Renal pelvis (tissue), 12 donors: ENCODE measurements around the gene CTAGE8. TPM values are rescaled to one million over a fixed set of nuclear protein-coding genes. Genes with fewer than 3 reads are reported as not detected.
"Not testable (repeated sequence)": the region's sequence is repeated elsewhere in the genome, so short reads cannot be mapped to it uniquely, and the experiment has no call there.

ENCODE experiments used
- DNase-seq: peaks from one replicate; pipeline ENCODE4 v3.0.0-alpha.2; 2013
- long read RNA-seq, 16 experiments: transcript quantifications; one replicate each; lab custom pipeline, GENCODE V29; 2026
- polyA plus RNA-seq, 3 donors: library from polyadenylated mRNA; unstranded; fragments of 120-200 nt; gene quantifications; one replicate each; pipeline ENCODE4 v1.2.1, GENCODE V29; 2013; ENCODE audit not compliant: insufficient read length in 3 of 3

The CTAGE8 gene
- polyA plus RNA-seq, result 10 to 100 TPM in 1 of 3 donors, 1 to 10 TPM in 2; 5.3 to 16.3 (median 8.2) TPM
- long read RNA-seq, donor 1, partial matches to known transcripts, result 0 of 1 reads
- long read RNA-seq, donor 1, other reads (novel, unspliced or antisense), result 0 of 1 reads
- long read RNA-seq, donor 2, result 0 reads
- long read RNA-seq, donor 3, partial matches to known transcripts, result 0 of 1 reads
- long read RNA-seq, donor 3, other reads (novel, unspliced or antisense), result 0 of 1 reads
- long read RNA-seq, donor 4, partial matches to known transcripts, result 0 of 1 reads
- long read RNA-seq, donor 4, other reads (novel, unspliced or antisense), result 0 of 1 reads
- long read RNA-seq, donor 5, result 0 reads
- long read RNA-seq, donor 6, partial matches to known transcripts, result 0 of 3 reads
- long read RNA-seq, donor 6, other reads (novel, unspliced or antisense), result 0 of 3 reads
- long read RNA-seq, donor 7, partial matches to known transcripts, result 0 of 3 reads
- long read RNA-seq, donor 7, other reads (novel, unspliced or antisense), result 0 of 3 reads
- long read RNA-seq, donor 8, partial matches to known transcripts, result 0 of 1 reads
- long read RNA-seq, donor 8, other reads (novel, unspliced or antisense), result 0 of 1 reads
- long read RNA-seq, donor 9, transcript CTAGE8-201 (1 exons, 2,588 nt), result major isoform, 5 of 5 reads
- long read RNA-seq, donor 9, partial matches to known transcripts, result 0 of 5 reads
- long read RNA-seq, donor 9, other reads (novel, unspliced or antisense), result 0 of 5 reads
- long read RNA-seq, donor 10, transcript CTAGE8-201 (1 exons, 2,588 nt), result major isoform, 5 of 5 reads
- long read RNA-seq, donor 10, partial matches to known transcripts, result 0 of 5 reads
- long read RNA-seq, donor 10, other reads (novel, unspliced or antisense), result 0 of 5 reads
- long read RNA-seq, donor 11, result 0 reads
- long read RNA-seq, donor 12, partial matches to known transcripts, result 0 of 2 reads
- long read RNA-seq, donor 12, other reads (novel, unspliced or antisense), result 0 of 2 reads
- long read RNA-seq, donor 13, result 0 reads
- long read RNA-seq, donor 14, transcript CTAGE8-201 (1 exons, 2,588 nt), result major isoform, 5 of 5 reads
- long read RNA-seq, donor 14, partial matches to known transcripts, result 0 of 5 reads
- long read RNA-seq, donor 14, other reads (novel, unspliced or antisense), result 0 of 5 reads
- long read RNA-seq, donor 15, partial matches to known transcripts, result 0 of 2 reads
- long read RNA-seq, donor 15, other reads (novel, unspliced or antisense), result 0 of 2 reads
- long read RNA-seq, donor 16, partial matches to known transcripts, result 0 of 3 reads
- long read RNA-seq, donor 16, other reads (novel, unspliced or antisense), result 0 of 3 reads

GRCh38 chr7:144269188-144269587 is at the start of gene CTAGE8:
TSS of gene CTAGE8 (minus strand) at chr7:144269288. CDS start at chr7:144269250, 38 bp downstream.
- DNase-seq, result not testable (repeated sequence)

- DNase-seq, result not testable (repeated sequence)
Measured at GRCh38 chr7:144317537-144317936, 48.4 kb upstream of the CTAGE8 start.

- not testable (repeated sequence) for DNase-seq
Measured at GRCh38 chr7:144311872-144312469, 42.9 kb upstream of the CTAGE8 start, which contains the start of gene OR2A1. TSS of gene OR2A1 (plus strand) at chr7:144312419. CDS start at chr7:144318125, 5,706 bp downstream.

- DNase-seq, result not testable (repeated sequence)
Measured at GRCh38 chr7:144311218-144311617, 42.1 kb upstream of the CTAGE8 start.

GRCh38 chr7:144309702-144310101 is 40.6 kb upstream of the CTAGE8 start:
- not testable (repeated sequence) for DNase-seq

- DNase-seq, result not testable (repeated sequence)
Measured at GRCh38 chr7:144305156-144305555, 36.1 kb upstream of the CTAGE8 start.

- not testable (repeated sequence) for DNase-seq
Measured at GRCh38 chr7:144303607-144304006, 34.5 kb upstream of the CTAGE8 start.

GRCh38 chr7:144302578-144303303 is 33.7 kb upstream of the CTAGE8 start:
- DNase-seq, result not testable (repeated sequence)

- not testable (repeated sequence) for DNase-seq
Measured at GRCh38 chr7:144293794-144294499, 24.9 kb upstream of the CTAGE8 start.

GRCh38 chr7:144292384-144293161 is 23.5 kb upstream of the CTAGE8 start:
- not testable (repeated sequence) for DNase-seq

- DNase-seq, result not testable (repeated sequence)
Measured at GRCh38 chr7:144291607-144292006, 22.5 kb upstream of the CTAGE8 start.

GRCh38 chr7:144287171-144287784 is 18.2 kb upstream of the CTAGE8 start:
- not testable (repeated sequence) for DNase-seq

GRCh38 chr7:144283716-144284115 is 14.6 kb upstream of the CTAGE8 start:
- not testable (repeated sequence) for DNase-seq

- DNase-seq, result not testable (repeated sequence)
Measured at GRCh38 chr7:144282490-144282889, 13.4 kb upstream of the CTAGE8 start.

- not testable (repeated sequence) for DNase-seq
Measured at GRCh38 chr7:144281981-144282380, 12.9 kb upstream of the CTAGE8 start.

- not testable (repeated sequence) for DNase-seq
Measured at GRCh38 chr7:144280010-144280409, 10.9 kb upstream of the CTAGE8 start.

- not testable (repeated sequence) for DNase-seq
Measured at GRCh38 chr7:144275281-144275680, 6.2 kb upstream of the CTAGE8 start.

- not testable (repeated sequence) for DNase-seq
Measured at GRCh38 chr7:144264692-144265091, 4.4 kb downstream of the CTAGE8 start, which contains the start of gene OR2A7. TSS of gene OR2A7 (minus strand) at chr7:144264792. CDS start at chr7:144259628, 5,164 bp downstream.
